NK-92 (cell line): ENCODE measurements around the gene PTPRH.

Source experiments
- DNase-seq: peaks from one replicate; lab custom pipeline; 2025; ENCODE audit not compliant: unreplicated experiment; lab: John Stamatoyannopoulos, UW

The PTPRH gene, protein sequence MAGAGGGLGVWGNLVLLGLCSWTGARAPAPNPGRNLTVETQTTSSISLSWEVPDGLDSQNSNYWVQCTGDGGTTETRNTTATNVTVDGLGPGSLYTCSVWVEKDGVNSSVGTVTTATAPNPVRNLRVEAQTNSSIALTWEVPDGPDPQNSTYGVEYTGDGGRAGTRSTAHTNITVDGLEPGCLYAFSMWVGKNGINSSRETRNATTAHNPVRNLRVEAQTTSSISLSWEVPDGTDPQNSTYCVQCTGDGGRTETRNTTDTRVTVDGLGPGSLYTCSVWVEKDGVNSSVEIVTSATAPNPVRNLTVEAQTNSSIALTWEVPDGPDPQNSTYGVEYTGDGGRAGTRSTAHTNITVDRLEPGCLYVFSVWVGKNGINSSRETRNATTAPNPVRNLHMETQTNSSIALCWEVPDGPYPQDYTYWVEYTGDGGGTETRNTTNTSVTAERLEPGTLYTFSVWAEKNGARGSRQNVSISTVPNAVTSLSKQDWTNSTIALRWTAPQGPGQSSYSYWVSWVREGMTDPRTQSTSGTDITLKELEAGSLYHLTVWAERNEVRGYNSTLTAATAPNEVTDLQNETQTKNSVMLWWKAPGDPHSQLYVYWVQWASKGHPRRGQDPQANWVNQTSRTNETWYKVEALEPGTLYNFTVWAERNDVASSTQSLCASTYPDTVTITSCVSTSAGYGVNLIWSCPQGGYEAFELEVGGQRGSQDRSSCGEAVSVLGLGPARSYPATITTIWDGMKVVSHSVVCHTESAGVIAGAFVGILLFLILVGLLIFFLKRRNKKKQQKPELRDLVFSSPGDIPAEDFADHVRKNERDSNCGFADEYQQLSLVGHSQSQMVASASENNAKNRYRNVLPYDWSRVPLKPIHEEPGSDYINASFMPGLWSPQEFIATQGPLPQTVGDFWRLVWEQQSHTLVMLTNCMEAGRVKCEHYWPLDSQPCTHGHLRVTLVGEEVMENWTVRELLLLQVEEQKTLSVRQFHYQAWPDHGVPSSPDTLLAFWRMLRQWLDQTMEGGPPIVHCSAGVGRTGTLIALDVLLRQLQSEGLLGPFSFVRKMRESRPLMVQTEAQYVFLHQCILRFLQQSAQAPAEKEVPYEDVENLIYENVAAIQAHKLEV

GRCh38 chr19:55208880-55209692, at the start of gene PTPRH:
TSS of gene PTPRH (minus strand) at chr19:55209501. CDS start at chr19:55209433, 68 bp downstream.
- no peak for DNase-seq

DNA sequence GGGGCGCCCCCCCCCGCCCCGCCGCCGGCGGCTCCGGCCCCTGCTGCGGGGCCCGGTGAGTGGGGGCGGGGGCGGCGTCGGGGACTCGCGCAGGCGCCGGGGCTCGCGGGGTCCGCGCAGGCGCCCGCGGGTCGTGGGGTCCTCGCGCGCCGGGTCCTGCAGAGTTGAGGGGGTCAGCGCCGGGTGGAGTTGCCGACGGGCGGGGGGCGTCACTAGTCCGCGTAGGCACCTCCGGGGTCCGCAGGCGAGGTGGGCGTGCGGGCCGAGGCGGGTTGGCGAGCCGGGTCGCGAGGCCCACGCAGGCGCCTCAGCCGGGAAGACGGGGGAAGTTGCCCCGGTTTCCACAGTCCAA, 49.2 kb upstream of the PTPRH start:
- no peak for DNase-seq

DNA sequence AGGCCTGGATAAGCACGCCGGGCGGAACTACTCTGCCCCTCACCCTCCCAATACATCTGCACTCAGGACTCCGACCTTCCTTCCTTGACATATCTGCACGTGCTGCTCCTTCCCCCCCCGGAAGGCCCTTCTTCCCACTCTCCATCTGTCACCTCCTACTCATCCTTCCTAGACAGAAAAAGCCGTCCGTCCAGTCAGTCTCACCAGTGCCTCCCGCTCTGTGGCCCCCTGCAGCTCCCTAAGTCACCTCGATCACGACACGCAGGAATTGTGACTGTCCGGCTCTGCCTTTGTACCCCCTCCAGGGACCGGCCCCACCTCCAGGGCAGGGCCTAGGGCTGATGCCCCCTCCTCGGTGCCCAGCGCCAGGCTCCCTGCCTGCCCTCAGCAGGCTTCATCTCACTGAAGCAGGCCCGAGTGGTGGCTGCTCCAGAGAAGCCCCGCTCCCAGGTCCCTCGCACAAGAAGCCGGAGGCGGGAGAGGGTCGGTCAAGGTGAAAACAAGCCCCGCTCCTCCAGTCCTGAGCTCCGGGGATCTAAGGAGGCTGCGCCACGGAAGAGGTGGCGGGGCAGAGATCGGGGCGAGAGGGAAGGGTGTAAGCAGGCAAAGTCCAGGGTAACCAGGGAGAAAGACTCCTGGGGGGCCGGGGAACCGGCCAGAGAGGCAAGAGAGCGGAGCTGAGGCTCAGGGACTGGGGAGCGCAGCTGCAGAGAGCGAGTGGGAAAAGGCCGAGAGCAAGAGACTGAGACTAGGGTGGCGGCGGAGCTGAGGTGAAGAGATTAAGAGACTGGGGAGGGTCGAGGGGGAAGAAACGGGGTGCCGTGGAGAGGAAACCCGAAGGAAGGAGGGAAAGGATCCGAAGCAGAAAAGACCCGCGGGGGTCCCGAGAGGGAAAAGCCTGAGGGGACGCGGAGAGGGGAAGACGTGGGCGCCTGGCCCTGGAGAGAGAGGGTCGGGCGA, 48.4 kb upstream of the PTPRH start:
- DNase-seq, result no peak

DNA sequence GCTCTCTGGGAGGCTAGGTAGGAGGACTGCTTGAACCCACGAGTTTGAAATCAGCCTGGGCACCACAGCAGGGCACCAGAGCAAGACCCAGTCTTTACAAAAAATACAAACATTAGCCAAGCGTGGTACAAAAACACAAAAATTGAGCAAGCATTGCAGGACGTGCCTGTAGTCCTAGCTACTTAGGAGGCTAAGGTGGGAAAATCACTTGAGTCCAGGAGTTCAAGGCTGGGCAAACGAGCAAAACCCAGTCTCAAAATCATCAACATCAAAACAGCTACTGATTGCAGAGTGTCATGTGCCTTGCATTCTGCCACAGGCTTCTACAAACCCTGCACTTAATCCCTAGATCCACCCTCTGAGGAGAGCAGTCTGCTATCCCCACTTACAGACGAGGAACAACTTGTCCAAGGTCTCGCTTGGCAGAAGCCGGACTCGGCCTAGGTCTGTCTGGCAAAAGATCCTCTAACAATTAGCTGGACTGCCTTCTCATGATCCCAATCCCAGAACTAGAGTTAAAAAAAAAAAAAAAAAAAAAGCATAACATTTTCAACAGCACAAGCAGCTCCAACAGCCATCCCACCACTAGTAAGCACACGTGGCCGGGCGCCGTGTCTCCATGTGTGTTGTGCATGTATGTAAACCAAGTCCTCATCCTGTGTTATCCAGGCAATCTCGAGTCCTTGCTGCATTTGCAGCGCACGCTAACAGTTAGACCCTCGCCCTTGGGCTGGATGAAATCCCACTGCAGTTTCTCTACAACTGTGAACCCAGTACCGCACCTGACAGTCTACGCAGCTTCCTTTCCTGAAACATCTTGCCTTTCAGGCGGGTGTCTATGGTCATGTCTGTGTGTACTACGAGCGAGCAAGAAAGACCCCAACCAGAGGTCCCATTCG, 47.5 kb upstream of the PTPRH start:
- DNase-seq, result no peak

DNA sequence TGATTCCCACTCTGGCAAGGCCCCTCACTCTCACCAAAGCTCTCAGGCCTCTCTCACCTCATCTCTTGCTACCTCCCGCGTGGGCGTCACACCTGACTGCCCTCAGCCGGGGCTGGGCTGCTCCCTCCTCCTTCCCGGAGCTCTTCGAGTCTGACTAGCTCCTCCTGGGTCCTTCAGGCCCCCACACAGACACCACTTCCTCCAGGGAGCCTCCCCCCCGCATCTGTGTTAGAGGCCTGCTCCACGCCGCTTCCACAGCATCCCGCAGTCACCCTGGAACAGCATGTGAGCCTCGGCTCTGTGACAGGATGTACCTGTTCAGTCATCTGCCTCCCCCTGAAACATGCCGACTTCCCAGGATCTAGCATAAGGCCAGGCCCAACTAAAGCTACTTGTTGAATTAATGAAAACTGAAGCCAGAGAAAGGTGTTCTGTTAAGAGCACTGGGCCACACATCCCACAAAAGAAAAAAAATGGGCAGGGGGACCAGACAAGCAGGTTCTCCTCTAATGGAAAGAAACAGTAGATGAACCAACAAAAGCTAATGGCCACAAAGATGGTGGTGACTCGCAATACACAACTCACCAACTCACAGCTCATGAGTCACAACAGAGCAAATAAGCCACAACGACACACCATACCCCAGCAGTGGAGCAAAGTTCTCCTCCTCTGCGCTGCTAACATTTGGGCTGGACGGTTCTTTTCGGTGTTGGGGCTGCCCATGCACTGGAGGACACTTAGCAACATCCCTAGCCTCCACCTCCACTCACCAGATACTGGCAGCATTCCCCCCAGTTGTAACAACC, 46.5 kb upstream of the PTPRH start:
- DNase-seq, result no peak

- DNase-seq, result no peak
These were observed 45.3 kb upstream of the PTPRH start for GRCh38 chr19:55254625-55254977.

GRCh38 chr19:55253842-55254624, 44.7 kb upstream of the PTPRH start:
- no peak for DNase-seq

DNA sequence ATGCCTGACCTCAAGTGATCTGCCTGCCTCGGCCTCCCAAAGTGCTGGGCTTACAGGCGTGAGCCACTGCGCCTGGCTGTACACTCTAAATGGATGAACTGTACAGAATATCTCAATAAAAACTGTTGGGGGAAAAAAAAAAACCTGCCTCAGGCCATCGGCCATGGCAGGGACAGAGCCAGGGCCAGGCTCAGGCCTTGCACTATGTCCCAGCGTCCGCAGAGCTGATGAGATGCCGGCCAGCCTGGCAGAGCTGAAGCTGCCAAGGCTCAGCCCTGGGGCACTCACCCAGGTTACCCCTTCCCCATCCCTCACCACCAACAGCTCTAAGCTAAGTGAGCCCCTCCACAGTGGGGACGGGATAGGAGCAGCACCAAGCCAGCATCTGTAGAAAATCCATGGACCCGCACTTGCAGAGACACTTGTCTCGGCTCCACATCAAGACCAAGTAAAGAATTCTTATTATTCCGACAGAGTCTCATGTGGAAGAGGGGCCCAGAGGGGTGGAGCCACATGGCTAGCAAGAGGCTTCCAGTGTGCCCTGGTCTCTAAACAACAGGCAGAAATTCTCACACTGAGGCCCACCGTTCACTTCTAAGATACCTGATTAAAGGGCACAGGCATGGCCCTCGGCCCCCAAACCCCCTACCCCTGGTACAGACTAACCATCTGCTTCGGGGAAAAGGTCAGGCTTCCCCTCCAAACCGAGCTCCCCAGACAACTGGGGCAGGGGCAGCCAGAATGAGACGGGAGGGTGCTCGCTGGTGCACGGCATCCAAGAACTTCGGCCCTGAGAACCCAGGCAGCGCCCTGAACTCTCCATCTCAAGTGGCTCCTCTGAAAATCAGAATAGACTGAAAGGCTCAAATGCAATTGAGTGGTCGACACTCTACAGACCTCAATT, 43.7 kb upstream of the PTPRH start:
- DNase-seq, result no peak

- no peak for DNase-seq
These were observed 42.2 kb upstream of the PTPRH start for GRCh38 chr19:55251341-55252081.

GRCh38 chr19:55250262-55251036, 41.1 kb upstream of the PTPRH start:
- DNase-seq, result no peak

DNA sequence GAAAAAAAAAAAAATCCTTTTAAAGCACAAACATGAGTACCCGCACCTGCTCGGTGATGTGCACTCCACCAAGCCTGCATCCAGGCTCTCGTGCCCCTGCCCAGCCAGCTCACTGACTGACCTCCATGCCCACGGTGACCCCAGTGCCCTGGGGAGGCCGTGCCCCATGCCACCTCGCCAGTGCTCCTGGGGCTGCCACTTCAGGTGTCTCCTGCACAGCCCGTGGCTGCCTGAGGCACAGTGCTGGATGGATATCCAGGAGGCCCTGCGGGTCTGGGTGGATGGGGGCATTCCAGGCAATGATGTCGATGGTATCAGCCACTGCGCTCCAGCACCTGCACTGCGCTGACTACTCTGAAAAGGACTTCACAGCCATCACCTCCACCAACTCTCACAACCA, 40.5 kb upstream of the PTPRH start:
- DNase-seq, result no peak

GRCh38 chr19:55248704-55249103, 39.4 kb upstream of the PTPRH start:
- DNase-seq, result no peak

GRCh38 chr19:55248166-55248675, 38.9 kb upstream of the PTPRH start:
- no peak for DNase-seq

- no peak for DNase-seq
These were observed 38.4 kb upstream of the PTPRH start for GRCh38 chr19:55247621-55248099.
